Measurements from ENCODE around the gene CDSN. TPM values are rescaled to one million over a fixed set of nuclear protein-coding genes. Genes with fewer than 3 reads are reported as not detected.

The CDSN gene
- total RNA-seq, 4 donors from 2014 or later = not detected

GRCh38 chr6:31081872-31082271 lies 38.4 kb downstream of the CDSN start:
- Histone ChIP-seq H3K9me3 (no peaks in the 10 kb centered on the region), H3K27me3 (peaks cover 8% of the 10 kb centered on the region), H3K4me1 (peaks cover 0 to 11% (median under 1%) of the 10 kb centered on the region in 3 donors), H3K4me3 (no peak overlapping the region), H3K36me3 (no peaks in the 10 kb centered on the region), H3K27ac (no peak overlapping the region)
- 73 to 85% methylated on average over 5 to 6 of the region's 6 CpGs for WGBS, 2 donors (ENCODE audit: low coverage in 1 of 2)
- no peak for ATAC-seq
- TF ChIP-seq POLR2AphosphoS5 (IDR thresholded peaks at IDR 0.05) (no peak), POLR2A (IDR thresholded peaks at IDR 0.05) (no peak), EP300 (IDR thresholded peaks at IDR 0.05) (no peak), CTCF (IDR thresholded peaks at IDR 0.05) (no peak)

- WGBS, 2 donors (ENCODE audit: low coverage in 1 of 2) = 36% methylated on average over 10 of the region's 22 CpGs; no CpG with 5 or more reads in 1 of the 2 donors
- peak; percentile 74 for ATAC-seq
- Histone ChIP-seq H3K36me3 (no peaks in the 10 kb centered on the region), H3K9me3 (no peaks in the 10 kb centered on the region), H3K27me3 (peaks cover 8% of the 10 kb centered on the region), H3K4me3 (peak overlapping the region in 1 of 2 donors; percentile 27), H3K27ac (no peak overlapping the region), H3K4me1 (peaks cover 0 to 9% (median 0%) of the 10 kb centered on the region in 3 donors)
- TF ChIP-seq EP300 (IDR thresholded peaks at IDR 0.05) (no peak), CTCF (IDR thresholded peaks at IDR 0.05) (peak; percentile 74 to 83 (median 78))
These were observed 40.5 kb downstream of the CDSN start for GRCh38 chr6:31079656-31080261.

- no peak for ATAC-seq
- no peaks in the 10 kb centered on the region for H3K9me3 ChIP-seq
- TF ChIP-seq CTCF (IDR thresholded peaks at IDR 0.05) (no peak), POLR2AphosphoS5 (IDR thresholded peaks at IDR 0.05) (no peak), EP300 (IDR thresholded peaks at IDR 0.05) (no peak), POLR2A (IDR thresholded peaks at IDR 0.05) (no peak)
- H3K4me1 ChIP-seq = peaks cover 3 to 28% (median 4%) of the 10 kb centered on the region in 3 donors
- no peak overlapping the region for H3K4me3 ChIP-seq
- H3K36me3 ChIP-seq = no peaks in the 10 kb centered on the region
- WGBS, 2 donors (ENCODE audit: low coverage in 1 of 2) = 62 to 77% methylated on average over 3 of the region's 4 CpGs
- peaks cover 8% of the 10 kb centered on the region for H3K27me3 ChIP-seq
- no peak overlapping the region for H3K27ac ChIP-seq
These were observed 43.6 kb downstream of the CDSN start for GRCh38 chr6:31076611-31077010.

- 70 to 100% methylated on average over 1 of the region's 1 CpG for WGBS, 2 donors (ENCODE audit: low coverage in 1 of 2)
- Histone ChIP-seq H3K9me3 (no peaks in the 10 kb centered on the region), H3K36me3 (no peaks in the 10 kb centered on the region), H3K27ac (no peak overlapping the region), H3K27me3 (peaks cover 2% of the 10 kb centered on the region), H3K4me3 (no peak overlapping the region), H3K4me1 (peaks cover 3 to 30% (median 4%) of the 10 kb centered on the region in 3 donors)
- TF ChIP-seq EP300 (IDR thresholded peaks at IDR 0.05) (no peak), POLR2AphosphoS5 (IDR thresholded peaks at IDR 0.05) (no peak), CTCF (IDR thresholded peaks at IDR 0.05) (no peak), POLR2A (IDR thresholded peaks at IDR 0.05) (no peak)
- no peak for ATAC-seq
These were observed 44.7 kb downstream of the CDSN start for GRCh38 chr6:31075528-31075927.

GRCh38 chr6:31074401-31074800 lies 45.8 kb downstream of the CDSN start:
- Histone ChIP-seq H3K27me3 (no peaks in the 10 kb centered on the region), H3K4me1 (peaks cover 3 to 26% (median 4%) of the 10 kb centered on the region in 3 donors), H3K9me3 (no peaks in the 10 kb centered on the region), H3K4me3 (no peak overlapping the region), H3K36me3 (no peaks in the 10 kb centered on the region), H3K27ac (no peak overlapping the region)
- WGBS, 2 donors (ENCODE audit: low coverage in 1 of 2) = 86 to 94% methylated on average over 4 of the region's 4 CpGs
- no peak for TF ChIP-seq EP300 (IDR thresholded peaks at IDR 0.05)
- no peak for TF ChIP-seq POLR2A (IDR thresholded peaks at IDR 0.05)
- TF ChIP-seq CTCF (IDR thresholded peaks at IDR 0.05) = no peak
- no peak for TF ChIP-seq POLR2AphosphoS5 (IDR thresholded peaks at IDR 0.05)
- no peak for ATAC-seq

Measured in gastroesophageal sphincter (tissue), 4 donors.